ENCODE results near the gene CNDP1.
"Not testable (repeated sequence)": the region's sequence is repeated elsewhere in the genome, so short reads cannot be mapped to it uniquely, and the experiment has no call there.

The CNDP1 gene

DNA sequence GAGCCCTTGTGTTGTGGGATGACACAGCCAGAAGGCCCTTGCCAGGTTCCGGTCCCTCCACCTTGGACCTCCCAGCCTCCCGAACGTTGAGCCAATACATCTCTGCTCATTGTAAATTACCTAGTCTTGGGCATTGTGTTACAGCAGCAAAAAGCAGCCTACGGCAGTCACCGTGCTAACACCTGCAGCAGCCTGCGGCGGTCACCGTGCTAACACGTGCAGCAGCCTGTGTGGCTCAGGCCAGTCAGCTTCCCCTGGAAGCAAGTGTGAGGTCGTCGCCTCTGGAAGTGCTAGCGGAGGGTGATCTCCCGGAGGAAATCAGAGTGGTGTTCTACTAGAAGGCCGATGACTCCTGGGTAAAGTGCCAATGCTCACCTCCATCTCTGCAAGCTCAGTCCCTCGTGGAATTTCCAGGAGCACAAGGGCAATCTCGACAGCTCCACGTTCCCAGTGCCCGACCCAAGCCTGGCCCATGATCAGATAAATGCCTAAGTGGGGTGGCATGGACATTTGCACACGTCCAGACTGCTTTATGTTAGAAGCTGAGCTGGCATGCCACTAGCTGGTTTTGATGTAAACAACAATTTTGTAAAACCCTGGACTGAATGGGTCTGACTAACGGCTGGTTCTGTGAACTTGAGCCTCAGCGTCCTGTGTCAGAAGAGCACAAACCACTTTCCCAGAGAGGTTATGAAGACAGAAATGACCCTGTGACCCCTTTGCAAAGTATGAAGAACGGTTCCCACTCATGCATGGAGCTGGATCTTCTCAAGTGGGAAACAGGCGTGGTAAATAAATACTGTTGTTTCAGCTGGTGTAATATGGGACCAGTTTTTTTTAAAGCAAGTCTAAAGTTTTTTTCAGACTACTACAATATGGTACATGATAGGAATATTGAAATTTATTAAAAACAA, 11.4 kb upstream of the CNDP1 start:
- no peak for DNase-seq

DNA sequence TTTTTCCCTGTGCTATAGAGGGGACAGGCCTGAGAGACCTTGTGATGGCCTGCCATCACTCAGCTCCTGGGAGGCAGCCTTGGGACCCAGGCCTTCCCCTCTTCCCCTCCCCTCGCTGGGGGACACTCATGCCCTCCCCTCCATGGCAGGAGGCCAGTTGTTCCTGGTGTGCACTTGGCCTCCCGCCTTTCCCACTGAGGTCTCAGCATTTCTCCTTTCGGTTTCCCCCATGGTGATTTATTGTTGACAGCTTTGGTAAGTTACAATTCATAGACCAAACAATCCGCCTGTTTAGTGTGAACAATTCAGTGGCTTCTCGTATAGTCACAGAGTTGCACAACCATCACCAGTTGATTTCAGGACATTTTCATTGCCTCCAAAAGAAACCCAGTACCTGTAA, 10.2 kb upstream of the CNDP1 start:
- no peak for DNase-seq

DNA sequence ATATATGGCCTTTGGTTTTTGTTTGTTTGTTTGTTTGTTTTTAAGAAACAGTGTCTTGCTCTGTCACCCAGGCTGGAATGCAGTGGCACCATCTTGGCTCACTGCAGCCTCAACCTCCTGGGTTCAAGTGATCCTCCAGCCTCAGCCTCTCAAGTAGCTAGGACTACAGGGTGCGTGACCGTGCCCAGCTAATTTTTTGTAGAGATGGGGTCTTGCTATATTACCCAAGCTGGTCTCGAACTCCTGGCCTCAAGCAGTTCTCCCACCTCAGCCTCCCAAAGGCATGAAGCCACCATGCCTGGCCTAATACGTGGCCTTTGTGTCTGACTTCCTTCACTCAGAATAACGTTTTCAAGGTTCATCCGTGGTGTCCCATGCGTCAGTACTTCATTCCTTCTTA, 9.4 kb upstream of the CNDP1 start:
- DNase-seq: not testable (repeated sequence)

DNA sequence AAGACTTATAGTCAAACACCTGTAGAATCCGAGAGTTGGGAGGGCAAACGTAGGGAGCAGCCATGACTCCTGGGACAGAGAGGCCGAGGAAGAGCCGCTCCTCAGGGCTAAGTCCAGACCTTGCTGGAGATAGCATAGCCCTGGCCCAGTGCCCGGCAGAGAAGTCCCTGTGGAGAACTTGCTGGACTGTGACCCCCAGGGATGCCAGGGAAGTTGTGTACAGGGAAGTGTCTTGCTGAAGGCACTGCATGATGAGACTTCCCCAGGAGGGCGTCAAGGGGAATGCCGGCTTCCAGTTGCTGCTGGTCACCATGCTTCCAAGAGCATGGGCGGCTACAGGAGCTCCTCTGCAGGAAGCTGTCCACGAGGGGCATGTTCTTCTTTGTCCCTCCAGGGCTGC, 8.6 kb upstream of the CNDP1 start:
- no peak for DNase-seq

DNA sequence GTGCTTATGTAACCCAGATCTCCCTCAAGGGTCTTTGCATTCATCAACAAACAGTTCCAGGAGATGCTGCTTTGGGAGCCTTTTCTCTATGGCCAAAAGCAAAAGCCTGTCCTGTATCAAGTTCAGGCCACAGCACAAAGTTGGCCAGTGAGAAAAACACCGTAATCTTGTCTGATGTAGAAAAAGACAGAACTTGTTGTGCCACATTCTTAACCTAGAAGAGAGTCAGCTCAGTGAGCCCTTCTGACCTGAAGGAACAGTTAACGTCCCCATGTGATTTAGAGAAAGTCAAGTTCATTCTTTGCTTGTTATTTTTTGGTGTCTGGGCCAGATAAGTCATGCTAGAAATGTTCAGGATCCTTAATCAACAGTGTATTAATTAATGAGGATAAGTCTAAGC, 7.8 kb upstream of the CNDP1 start:
- no peak for DNase-seq

DNA sequence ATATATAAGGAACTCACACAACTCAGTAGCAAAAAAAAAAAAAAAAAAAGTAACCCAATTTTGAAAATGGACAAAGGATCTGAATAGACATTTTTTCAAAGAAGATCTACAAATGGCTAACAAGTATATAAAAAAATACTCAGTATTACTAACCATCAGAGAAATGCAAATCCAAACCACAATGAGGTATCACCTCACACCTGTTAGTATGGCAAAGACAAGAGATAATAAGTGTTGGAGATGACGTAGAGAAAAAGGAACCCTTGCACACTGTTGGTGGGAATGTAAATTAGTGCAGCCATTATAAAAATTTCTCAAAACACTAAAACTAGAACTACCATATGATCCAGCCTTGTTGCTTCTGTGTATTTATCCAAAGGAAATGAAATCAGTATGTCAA, 5.8 kb upstream of the CNDP1 start:
- no peak for DNase-seq

DNA sequence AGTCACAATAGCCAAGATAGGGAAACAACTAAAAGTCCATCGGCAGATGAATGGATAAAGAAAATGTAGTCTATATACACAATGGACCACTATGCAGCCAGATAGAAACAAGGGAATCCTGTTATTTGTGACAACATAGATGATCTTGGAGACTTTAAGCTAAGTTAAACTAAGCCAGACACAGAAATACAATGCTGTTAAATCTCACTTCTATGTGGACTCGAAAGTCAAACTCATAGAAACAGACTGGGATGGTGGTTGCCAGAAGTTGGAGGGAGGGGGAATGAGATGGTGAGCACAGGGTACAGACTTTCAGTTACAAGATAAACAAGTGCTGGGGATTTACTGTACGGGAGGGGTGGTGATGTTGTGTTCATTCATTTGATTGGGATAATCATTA, 5.4 kb upstream of the CNDP1 start:
- no peak for DNase-seq

DNA sequence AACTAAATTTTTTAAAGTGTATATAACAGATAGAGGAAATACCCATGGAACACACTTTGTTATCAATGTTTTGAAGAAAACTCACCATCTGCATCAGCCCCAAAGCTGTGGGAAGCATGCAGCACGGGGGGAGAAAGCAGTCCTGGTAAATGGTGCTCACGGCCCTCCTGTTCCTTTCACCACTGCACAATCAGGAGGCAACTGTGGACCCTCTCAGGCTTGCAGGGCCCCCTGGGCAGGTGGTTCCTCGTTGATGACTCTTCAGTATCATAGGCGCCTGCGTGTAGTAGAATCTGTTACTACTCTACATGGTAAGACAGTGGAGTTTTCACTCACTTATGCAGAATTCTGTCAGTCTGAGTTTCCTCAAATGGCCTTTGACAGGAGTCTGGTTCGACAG, 4.9 kb upstream of the CNDP1 start:
- no peak for DNase-seq

DNA sequence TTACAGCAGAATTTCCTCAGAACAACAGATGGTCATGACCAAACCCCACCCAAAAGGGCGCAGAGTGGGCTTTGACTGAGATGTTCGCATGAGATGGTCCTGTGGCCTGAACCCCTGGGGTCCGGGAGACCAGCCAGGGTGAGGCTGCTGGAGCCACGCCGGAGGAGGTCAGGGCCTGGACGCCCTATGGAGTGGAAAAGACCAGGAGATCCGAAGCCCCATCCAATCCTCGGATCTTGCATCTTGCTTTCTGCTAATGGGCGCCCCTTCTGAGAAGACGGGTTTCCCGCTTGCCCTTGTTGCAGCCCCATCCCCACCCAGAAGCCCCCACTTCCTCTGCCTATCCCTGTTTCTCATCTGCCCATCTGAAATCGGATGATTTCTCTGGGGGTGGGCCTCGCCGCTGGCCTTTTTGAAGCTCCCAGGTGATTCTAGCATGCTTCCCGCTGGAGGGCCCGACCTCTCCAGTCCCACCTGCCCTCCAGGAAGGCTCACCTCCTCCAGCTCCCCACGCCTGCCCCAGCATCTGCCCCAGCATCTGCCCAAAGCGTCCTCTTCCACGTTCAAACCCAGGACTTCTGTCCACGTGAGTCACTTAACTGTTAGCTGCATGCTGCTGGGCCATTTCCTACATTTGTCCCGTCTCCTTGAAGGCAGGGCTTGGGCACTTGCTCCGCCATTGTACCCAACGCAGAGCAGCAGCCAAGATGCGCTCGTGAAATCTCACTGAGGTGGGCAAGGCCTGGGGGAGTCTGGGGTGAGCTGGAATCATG, 4.3 kb upstream of the CNDP1 start:
- DNase-seq: no peak

DNA sequence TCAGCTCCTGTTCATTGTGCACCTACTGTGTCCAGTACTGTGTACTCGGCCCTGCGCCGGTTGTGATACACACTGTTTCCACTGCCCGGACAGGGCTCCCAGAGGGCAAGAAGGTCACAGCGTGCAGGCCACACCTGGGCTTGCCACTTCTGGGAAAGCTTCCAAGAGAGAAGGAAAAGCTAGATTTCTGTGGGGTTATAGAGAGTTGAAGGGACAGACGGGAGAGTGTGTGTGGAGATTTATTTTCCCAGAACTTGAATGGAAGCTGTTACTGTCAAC, 3.8 kb upstream of the CNDP1 start:
- no peak for DNase-seq

DNA sequence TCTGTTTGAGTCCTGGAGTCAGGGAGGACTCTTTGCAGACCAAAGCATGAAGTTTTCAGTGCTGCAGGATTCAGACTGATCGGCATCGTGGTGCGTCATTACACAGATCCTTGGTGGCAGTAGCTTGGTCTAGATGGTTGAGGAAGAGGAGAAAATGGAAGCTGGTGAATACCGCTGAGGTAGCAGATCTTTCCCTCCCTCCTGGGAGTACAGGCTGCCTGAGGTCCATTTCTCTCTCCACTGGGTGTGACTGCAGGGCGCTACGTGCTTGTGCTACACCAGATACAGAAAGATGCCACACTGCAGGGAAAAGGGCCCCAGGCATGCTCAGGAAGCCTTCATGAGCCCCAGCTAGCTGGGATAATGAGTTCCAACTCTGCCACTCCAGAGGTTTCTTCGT, 3.3 kb upstream of the CNDP1 start:
- no peak for DNase-seq

DNA sequence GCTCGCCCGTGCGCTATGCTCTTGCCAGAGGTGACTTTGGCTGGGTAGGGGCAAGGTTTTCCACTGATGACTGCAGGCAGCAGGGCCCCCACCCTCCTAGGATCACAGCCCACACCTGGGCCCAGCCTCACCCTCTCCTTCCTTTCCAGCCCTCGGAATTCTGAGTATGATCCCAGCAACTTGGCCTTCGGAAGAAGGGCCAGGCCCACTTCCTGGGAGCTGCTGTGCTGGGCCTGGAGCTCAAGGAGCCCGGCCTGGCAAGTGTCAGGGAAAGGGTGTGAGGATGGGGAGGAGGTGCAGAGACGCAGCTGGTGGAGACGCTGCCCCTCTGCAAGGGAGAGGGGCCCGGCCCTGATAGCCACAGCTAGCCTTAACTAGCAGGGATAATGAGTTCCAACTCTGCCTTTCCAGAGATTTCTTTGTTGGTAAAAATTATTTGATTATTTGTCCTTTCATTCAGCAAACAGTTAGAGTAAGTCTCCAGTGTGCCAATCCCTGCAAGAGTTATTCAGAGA, 1.7 kb upstream of the CNDP1 start:
- no peak for DNase-seq

DNA sequence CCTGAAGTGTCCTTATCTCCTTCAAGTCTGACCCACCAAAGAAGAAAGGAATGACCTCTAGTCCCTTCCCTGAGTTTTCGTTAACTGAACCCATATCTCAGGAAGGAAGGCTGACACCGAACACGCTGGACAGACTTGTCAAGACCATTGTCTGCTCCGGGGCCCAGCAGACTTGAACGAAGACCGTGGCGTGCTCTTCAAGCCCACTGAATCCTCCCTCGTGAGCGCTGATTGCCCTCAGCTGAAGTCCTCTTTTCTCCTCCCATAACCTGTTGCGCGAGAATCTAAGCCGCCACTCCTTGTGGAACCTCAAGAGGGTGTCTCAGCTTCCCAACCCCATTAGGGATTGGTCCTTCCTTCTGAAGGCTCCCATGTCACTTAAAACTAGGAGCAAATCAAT, 634 bp upstream of the CNDP1 start:
- no peak for DNase-seq

DNA sequence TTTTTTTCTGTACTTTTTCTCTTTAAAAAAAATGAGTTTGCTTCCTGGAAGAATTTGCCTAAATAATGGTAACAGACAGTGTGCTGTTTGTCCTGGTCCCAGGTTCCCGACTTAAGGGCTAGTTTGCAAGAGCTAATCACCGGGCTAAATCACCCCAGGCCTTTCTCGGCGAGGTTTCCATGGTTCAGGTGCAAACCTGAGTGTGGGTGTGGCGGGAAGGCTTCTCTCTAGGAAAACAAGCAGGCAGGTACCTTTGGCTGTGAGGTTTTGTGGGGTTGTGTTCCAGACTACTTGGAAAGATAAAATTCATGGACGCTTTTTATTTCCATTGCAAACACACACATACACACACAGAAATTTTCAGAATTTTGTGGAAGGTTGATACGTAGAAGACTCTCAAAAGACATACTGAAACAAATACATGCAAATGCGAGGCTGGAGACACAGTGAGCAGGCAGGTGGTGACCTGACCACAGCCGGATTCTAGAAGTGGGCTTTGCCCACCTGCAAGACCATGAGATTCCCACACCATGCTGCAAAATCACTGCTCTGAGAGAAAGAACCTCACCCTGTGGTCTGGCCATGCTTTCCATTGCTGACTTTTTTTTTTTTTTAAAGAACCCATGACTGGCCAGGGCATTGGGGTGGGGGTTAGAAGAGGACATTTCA, 815 bp downstream of the CNDP1 start:
- DNase-seq: no peak

DNA sequence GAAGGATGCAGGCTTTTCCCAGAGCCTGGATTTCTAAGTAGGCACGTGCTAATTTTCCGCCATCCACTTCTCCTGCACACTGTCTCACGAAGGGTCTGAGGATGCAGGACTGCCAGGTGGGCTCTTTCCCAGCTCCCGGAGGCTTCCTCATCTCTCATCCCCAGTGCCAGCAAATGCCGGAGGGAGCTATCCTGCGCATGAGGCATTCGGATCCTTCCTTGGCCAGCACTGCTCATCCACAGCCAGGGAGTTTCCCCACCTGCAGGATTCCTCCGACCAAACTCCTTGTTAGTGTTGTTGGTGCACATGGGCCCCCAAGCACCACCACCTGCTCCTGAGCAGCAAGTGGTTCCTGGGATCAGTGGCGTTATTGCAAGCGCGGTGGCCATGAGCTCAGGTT, 5.0 kb downstream of the CNDP1 start:
- no peak for DNase-seq

DNA sequence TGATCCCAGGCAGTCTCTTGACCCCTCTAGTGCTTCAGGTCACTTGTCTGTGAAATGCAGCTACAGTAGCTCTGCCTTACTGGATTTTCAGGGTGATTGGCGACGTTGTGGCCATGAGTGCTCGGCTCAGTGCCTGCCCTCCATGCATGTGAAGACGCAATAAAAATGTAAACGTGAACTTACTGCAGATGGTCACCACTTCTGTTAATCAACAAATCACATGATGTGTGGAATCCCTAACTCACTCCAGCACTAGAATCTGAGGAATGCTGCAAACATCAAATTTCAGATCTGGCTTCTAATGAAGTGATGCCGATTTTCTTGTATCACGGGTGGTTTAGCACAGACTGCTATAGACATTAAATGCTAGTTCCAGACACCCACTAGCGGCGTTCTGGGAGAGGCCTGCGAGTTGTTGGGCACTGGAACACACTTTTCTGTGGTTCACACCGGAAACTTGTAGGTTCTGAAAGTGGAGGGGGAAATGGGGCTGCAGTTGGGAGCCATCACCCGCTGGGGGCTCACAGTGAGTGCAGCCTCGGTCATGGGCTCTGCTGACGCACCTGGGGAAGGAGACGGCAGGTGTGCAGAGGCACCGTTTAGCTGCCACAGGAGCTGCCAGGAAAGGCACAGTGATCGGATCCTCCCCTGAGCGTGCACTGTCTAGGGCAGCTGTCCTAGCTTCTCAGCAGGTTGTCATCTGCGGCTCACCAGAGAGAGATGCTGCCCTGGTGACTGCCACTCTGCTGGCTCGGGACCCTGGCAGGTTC, 6.5 kb downstream of the CNDP1 start:
- DNase-seq: no peak

DNA sequence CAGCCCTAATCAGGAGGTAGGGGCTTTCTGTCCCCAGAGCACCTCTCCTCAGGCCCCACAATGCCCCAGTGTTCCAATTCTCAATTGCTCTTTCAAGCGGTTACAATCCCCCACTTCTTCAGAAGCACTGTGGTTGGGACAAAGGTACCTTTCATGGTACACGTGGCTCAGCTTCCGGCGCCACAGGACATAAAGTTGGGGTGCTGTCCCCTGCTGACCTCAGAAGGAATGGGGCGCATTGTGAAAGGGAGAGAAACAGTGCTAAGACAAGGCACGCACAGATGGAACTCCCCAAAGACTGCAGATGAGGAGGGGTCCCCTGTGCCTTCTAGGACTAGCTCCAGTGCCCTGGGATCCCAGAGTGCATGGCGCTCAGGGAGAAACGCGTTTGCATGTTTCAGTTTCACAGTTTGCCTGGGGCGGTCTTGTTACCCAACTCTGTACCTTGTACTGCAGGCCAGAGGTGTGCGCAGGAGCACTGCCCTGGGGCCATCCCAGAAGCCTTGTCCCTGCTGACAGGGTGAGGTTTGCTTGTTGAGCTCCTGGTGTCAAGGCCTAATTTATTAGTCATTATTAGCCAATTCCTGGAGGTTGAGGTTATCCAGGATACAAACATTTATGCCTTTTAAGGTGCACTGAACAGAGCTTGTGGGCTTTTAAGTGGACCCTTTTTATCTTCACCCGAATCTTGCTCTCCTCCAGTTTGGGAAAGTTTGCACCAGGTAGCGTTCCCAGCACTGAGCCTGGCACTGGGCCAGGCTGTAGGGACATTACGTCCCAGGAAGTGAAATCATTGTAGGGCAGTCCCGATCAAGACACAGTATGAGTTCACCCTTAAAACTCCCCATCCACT, 7.6 kb downstream of the CNDP1 start:
- no peak for DNase-seq

DNA sequence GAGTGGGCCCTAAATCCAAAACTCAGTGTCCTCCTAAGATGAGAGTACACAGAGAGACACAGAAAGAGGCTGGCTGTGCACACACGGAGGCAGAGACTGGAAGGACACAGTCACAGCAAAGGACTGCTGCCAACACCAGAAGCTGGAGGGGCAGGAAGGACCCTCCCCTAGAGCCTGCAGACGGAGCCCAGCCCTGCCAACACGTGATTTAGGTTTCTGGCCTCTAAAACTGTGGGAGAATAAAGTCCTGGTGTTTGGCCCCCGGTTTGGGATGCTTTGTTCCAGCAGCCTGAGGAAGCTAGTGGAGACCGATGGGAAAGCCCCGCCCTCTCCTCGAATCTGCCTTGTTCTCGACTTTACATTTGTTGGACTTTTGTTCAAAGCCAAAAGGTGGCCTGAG, 10.6 kb downstream of the CNDP1 start:
- no peak for DNase-seq

DNA sequence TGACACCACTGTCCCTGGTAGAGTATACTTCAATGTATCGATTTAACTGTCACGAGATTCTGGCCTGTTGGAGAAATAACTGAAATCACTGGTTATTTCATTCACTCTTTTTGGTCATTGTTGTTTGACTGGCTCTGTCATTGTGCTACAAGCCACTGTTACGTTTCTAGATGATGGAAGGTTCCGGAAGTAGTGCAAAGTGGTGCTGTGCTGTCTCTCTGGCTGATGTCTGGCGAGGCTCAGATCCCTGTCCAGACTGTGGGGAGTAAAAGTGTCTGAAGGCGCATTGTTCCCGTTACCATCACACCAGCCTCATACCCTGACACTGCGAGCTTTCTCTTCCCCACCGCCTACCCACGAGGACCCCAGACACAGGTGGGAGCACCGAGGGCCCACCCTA, 11.7 kb downstream of the CNDP1 start:
- DNase-seq: no peak

DNA sequence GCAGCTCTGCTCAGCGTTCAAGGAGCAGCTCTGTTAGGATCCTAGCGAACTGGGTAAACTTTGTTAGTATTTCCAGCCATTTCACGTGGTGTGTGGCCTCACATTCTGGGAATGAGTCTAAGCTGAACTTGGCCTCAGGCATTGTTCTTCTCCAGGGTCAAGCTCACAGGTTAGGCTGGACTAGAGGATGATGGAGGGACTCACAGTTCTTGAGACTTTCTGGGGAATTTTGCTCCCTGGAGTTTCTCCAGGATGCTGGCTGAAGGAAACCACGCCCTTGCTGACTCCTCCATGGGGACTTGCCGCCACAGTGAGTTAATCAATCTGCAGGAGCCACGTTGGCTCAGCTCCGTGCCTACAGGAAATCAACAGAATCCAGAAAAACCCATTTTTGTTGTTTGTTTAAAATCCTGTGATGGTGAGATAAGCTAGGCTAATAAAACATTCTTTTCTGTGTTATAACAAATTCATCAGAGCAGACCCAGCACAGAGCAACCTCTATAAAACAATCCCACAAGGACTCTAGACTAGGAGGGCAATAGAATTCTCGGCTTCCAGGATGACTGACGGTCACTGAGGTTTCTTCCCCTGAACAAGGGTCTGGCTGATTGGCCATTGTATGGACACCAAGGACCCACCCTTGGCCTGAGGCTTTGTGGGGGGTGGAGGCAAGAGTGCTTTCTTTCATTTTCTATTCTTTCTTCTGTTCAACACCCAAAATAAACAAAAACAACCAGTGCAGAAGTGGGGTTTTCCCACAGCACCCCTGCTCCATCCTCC, 12.6 kb downstream of the CNDP1 start:
- DNase-seq: no peak

DNA sequence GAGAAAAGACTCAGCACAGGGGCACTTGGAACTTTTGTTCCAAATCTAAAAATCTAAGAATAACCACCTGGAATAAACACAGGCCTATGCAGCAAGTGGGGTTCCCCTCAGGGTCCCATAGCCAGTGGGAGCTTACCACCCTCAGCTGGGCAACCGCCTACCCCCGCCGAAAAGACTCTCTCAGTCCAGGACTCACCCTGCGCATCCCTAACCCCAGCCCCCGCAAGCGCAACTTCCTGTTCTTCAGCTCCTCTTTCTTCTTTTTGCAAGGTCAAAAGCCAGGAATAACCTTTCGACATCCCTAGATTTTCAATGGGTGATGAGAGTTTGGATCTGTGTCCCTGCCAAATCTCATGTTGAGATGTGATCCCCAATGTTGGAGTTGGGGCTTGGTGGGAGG, 13.6 kb downstream of the CNDP1 start:
- no peak for DNase-seq
